CD4-positive, alpha-beta T cell treated with Interleukin-10 for 1 hour (primary cell): ENCODE results near the gene MUC2.

Experiments
- DNase-seq: peaks from one replicate; pipeline ENCODE4 v3.0.0-alpha.2; 2020

Gene MUC2

GRCh38 chr11:1036931-1037330, 37.7 kb upstream of the MUC2 start:
- DNase-seq = no peak

GRCh38 chr11:1037506-1038055, 37.1 kb upstream of the MUC2 start:
- no peak for DNase-seq

- no peak for DNase-seq
These were observed 36.3 kb upstream of the MUC2 start for GRCh38 chr11:1038361-1038760.

- DNase-seq = no peak
These were observed 35.8 kb upstream of the MUC2 start for GRCh38 chr11:1038921-1039320.

GRCh38 chr11:1039481-1040427, 34.9 kb upstream of the MUC2 start:
- no peak for DNase-seq

- DNase-seq = no peak
These were observed 34.1 kb upstream of the MUC2 start for GRCh38 chr11:1040428-1041148.

GRCh38 chr11:1041149-1041467, 33.6 kb upstream of the MUC2 start:
- no peak for DNase-seq

- DNase-seq = no peak
These were observed 33.2 kb upstream of the MUC2 start for GRCh38 chr11:1041471-1041870.

- no peak for DNase-seq
These were observed 32.6 kb upstream of the MUC2 start for GRCh38 chr11:1041936-1042608.

GRCh38 chr11:1042626-1043562, 31.8 kb upstream of the MUC2 start:
- DNase-seq = no peak

GRCh38 chr11:1043563-1044096, 31.0 kb upstream of the MUC2 start:
- DNase-seq = no peak

GRCh38 chr11:1044160-1044559, 30.5 kb upstream of the MUC2 start:
- DNase-seq = no peak

- DNase-seq = no peak
These were observed 27.0 kb upstream of the MUC2 start for GRCh38 chr11:1047595-1048156.

GRCh38 chr11:1048375-1049070, 26.2 kb upstream of the MUC2 start:
- DNase-seq = no peak

GRCh38 chr11:1049071-1049405, 25.6 kb upstream of the MUC2 start:
- DNase-seq = no peak

GRCh38 chr11:1049431-1049891, 25.2 kb upstream of the MUC2 start:
- DNase-seq = no peak

- no peak for DNase-seq
These were observed 24.6 kb upstream of the MUC2 start for GRCh38 chr11:1049911-1050580.

- DNase-seq = peak; percentile 77
These were observed 23.9 kb upstream of the MUC2 start for GRCh38 chr11:1050581-1051355.

- DNase-seq = no peak
These were observed 23.1 kb upstream of the MUC2 start for GRCh38 chr11:1051356-1052132.
